ENCODE results near the gene ACP2.
A peak's percentile ranks its signal among the peaks of the same experiment; 100 is the strongest.

Gene ACP2, protein sequence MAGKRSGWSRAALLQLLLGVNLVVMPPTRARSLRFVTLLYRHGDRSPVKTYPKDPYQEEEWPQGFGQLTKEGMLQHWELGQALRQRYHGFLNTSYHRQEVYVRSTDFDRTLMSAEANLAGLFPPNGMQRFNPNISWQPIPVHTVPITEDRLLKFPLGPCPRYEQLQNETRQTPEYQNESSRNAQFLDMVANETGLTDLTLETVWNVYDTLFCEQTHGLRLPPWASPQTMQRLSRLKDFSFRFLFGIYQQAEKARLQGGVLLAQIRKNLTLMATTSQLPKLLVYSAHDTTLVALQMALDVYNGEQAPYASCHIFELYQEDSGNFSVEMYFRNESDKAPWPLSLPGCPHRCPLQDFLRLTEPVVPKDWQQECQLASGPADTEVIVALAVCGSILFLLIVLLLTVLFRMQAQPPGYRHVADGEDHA

DNA sequence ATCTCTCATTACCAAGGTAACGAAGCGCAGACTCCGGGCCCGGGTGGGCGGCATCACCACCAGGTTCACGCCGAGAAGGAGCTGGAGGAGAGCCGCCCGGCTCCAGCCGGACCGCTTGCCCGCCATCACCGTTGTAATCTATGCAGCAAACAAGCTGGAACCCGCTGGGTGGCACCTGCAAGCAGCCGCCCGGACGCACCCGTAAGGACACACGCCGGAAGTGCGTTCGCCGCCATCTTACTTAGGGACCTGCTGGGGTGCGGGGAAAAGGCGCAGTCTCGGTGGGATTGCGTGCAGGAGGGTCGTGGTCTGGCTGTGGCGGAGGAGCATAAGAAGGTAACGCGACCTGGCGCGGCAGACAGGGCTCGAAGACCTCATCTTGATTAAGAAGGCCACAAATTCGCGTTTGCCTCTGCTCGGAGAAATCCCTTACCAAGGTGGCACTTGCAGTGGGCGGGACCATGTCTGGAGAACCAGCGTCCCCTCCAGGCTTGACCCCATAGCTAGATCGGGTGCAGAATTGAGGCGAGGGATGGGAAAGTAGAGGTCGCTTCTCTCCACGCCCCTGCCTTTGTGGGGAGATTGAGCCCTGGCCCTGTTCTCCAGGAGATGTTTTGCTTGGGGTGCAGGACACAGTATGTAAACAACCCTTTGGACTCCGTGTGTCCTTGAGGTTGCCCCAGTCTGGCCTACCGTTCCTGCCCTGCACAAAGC lies at the start of gene ACP2:
Gene ACP2 (minus strand): TSS at position 151 of the 714 bp plus-strand sequence. CDS start 25 bp downstream, at position 126.
- peak; percentile 95 for DNase-seq (ENCODE audit: low read depth, low spot score)

DNA sequence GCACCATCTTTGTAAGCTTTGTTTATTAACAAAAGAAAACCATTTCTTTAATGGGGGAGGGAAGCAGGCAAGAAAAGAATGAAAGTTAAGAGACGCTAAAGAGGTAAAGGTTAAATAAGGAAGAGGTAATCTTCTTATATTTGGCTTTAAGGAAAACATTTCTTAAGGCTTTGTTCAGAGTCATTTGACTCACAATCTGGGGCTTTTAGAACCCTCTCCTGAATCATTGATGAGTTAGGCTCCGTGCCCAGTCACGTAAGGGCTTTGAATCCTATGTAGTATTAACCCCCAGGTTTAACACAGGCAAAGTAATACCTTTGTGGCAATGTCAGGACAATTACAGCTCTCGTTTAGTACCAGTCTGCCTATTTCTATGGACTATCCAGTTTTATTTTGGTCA lies 47.4 kb upstream of the ACP2 start:
- peak; percentile 64 for DNase-seq (ENCODE audit: low read depth, low spot score)

DNA sequence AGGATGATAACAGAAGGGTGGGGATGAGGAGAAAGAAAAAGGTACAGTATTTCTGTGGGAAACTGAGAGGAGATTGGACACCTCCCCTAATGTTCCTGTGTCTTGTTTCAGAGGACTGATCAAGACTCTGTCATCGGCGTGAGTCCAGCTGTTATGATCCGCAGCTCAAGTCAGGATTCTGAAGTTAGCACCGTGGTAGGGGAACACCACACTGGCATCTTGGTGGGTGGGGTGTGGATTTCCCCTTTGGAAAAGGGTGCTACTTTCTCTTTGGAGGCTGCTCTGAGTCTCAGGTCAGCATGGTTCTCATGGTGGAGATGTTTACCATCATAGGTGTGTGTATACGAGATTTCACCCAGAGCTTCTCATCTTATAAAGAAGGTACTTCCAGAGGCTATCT lies 46.8 kb upstream of the ACP2 start:
- no peak for DNase-seq (ENCODE audit: low read depth, low spot score)

DNA sequence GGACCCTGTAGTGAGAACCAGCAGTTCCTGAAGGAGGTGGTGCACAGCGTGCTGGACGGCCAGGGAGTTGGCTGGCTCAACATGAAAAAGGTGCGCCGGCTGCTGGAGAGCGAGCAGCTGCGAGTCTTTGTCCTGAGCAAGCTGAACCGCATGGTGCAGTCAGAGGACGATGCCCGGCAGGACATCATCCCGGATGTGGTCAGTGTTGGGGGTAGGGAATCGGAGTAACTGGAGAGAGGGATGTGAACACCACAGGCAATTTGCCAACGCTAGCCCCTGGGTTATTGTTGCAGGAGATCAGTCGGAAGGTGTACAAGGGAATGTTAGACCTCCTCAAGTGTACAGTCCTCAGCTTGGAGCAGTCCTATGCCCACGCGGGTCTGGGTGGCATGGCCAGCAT lies 41.2 kb upstream of the ACP2 start:
- no peak for DNase-seq (ENCODE audit: low read depth, low spot score)

DNA sequence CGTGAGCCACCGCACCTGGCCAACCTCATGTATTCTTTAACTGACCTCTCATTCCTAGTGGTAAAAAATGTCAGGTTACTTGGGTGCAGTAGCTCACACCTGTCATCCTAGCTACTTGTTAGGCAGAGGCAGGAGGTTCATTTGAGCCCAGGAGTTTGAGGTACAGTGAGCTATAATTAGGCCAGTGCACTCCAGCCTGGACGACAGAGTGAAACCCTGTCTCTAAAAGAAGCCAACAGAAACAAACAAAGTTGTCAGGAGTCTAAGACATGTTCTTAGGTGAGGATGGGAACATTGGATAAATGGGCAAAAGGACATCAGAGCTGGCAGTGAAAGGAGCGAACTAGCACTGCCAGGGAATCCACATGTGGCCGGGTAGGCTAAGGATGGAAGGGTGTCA lies 39.5 kb upstream of the ACP2 start:
- no peak for DNase-seq (ENCODE audit: low read depth, low spot score)

DNA sequence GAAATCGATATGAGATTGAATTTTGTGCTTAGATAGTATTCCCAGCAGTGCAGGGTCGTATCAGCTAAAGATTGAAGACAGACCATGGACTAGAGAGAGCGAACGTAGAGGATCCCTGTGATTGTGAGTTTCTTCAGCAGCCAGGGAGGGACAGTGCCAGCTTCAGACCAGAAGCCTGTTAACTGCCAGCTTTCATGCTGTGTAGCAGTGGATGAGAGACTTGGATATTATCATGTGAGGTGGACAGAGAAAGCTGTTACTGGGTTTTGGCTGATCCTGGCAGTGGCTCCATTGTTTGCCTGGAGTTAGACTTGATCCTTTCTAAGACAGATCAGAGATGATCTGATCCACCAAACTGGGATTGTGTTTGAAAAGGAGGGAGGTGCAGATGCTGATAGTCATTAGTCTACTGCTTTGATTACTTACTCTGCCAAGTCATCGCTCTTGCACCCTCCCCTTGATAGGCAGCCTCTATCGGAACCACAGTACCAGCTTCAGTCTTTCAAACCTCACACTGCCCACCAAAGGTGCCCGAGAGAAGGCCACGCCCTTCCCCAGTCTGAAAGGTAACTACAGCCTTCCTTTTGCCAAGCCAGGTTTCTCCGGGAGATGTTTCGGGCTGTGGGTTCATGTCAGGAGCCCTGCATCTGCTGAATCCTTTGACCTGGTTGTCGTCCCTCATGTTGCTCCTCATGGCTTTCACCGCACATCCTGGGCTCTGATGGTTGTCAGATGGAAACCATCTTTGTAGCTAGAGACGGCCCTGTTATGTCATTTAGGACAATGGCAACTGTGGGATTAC lies 37.6 kb upstream of the ACP2 start:
- DNase-seq (ENCODE audit: low read depth, low spot score), result no peak

DNA sequence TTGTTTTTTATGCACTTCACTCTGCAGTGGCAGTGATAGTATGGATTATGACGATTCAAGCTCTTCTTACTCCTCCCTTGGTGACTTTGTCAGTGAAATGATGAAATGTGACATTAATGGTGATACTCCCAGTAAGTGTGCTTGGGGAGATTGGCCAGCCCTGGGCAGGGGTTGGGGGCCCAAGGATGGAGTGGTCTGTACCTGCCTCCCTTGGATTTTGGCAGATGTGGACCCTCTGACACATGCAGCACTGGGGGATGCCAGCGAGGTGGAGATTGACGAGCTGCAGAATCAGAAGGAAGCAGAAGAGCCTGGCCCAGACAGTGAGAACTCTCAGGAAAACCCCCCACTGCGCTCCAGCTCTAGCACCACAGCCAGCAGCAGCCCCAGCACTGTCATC lies 35.5 kb upstream of the ACP2 start:
- DNase-seq (ENCODE audit: low read depth, low spot score), result no peak

DNA sequence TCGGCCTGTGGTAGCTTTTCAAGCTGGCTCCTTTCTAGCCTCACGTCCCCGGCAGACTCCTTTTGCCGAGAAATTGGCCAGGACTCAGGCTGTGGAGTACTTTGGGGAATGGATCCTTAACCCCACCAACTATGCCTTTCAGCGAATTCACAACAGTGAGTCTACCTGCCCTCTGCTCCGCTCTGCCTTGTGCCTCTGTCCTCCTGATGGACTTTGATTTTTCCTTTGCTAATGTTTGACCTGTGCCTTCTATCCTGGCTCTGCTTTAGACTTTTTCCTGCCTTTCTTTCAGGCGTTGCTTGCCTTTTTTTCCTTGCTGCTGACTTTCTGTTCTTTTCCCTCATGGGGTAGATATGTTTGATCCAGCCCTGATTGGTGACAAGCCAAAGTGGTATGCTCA lies 33.8 kb upstream of the ACP2 start:
- no peak for DNase-seq (ENCODE audit: low read depth, low spot score)

DNA sequence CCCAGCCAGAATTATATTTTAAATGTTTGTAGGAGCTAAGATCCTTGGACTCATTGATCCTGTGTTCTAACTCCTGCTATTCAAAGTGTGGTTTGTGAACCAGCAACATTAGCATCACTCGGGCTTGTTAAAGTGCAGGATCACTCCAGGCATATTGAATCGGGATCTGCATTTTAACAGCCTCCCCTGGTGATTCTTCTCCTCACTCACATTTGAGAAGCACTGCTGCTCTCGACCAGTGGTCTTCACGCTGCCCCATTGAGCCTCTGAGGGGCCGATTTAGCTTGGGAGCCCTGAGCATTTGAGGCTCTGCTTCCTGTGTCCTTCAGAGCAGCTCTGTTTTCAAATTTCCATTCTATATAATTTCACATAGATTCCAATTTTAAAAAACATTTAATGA lies 32.2 kb upstream of the ACP2 start:
- no peak for DNase-seq (ENCODE audit: low read depth, low spot score)

DNA sequence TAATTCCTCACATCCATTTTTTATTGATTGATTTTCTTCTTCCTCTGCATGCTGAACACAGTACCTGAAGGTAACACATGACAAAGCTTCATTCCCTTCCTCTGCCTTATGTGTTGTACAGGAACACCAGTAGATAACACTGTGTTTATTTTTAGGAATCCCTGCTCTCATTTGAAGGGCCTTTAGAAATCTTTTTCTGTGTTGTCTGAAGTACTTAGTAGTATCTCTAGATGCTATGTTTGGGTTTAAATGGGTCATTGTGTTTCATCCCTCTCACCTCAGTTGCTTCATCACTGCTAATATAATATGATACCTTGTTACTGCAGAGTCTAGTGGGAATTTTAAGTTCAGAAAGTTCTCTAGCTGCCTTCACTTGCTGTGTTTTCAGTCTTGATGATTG lies 31.5 kb upstream of the ACP2 start:
- no peak for DNase-seq (ENCODE audit: low read depth, low spot score)

DNA sequence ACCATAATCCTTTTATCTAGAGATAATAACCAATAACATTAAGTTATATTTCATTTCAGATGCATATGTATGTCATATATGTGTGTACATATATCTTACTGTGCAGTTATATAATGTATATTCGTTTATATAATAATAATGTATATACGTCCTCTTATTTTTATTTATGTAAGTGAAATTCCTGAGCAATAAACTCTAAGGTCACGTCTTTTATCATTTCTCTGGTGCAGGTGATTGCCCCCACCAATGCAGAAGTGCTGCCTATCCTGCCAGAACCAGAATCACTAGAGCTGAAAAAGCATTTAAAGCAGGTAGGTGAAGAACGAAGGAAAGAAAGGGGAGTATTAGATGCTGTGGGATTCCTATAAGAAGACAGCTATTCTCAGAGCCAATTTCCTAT lies 30.2 kb upstream of the ACP2 start:
- DNase-seq (ENCODE audit: low read depth, low spot score), result no peak

DNA sequence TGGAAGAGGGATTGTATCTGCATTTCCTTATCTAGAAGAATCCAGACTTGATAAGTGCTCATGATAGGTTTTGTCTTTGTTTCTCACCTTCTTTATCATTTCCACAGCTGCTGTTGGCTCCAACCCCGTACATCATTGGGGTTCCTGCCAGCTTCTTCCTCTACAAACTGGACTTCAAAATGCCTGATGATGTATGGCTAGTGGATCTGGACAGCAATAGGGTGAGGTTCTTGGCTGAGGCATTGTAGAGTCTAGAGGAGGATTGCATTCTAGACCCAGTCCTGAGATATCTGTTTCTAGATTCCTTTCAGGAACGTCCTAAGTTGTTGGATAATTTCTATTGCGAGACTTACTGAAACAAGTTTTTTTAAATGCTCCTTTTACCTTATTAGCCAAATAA lies 29.4 kb upstream of the ACP2 start:
- no peak for DNase-seq (ENCODE audit: low read depth, low spot score)

DNA sequence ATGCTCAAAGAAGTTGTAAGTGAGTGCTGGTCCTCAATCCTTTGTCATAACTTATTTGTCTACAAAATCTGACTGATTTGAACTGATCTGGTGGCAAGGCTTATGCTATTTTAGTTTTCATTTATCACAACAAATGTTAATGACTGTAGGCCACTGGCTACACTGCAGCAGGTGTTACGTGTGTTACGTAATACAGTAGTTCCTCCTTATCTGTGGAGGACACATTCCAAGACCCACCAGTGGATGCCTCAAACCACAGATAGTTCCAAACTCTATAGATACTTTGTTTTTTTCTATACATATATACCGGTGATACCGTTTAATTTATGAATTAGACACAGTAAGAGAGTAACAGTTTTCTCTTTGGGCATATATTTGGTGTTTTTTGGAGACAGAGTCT lies 28.3 kb upstream of the ACP2 start:
- no peak for DNase-seq (ENCODE audit: low read depth, low spot score)

DNA sequence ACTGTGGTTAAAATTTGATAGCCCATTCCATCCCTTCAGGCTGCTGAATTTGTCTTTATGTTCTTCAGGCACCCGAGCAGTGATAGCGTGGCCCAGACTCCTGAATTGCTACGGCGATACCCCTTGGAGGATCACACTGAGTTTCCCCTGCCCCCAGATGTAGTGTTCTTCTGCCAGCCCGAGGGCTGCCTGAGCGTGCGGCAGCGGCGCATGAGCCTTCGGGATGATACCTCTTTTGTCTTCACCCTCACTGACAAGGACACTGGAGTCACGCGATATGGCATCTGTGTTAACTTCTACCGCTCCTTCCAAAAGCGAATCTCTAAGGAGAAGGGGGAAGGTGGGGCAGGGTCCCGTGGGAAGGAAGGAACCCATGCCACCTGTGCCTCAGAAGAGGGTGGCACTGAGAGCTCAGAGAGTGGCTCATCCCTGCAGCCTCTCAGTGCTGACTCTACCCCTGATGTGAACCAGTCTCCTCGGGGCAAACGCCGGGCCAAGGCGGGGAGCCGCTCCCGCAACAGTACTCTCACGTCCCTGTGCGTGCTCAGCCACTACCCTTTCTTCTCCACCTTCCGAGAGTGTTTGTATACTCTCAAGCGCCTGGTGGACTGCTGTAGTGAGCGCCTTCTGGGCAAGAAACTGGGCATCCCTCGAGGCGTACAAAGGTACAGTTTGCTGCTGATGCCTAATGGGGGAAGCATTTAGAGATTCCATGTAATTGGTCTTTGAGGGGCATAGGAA lies 26.1 kb upstream of the ACP2 start:
- no peak for DNase-seq (ENCODE audit: low read depth, low spot score)

DNA sequence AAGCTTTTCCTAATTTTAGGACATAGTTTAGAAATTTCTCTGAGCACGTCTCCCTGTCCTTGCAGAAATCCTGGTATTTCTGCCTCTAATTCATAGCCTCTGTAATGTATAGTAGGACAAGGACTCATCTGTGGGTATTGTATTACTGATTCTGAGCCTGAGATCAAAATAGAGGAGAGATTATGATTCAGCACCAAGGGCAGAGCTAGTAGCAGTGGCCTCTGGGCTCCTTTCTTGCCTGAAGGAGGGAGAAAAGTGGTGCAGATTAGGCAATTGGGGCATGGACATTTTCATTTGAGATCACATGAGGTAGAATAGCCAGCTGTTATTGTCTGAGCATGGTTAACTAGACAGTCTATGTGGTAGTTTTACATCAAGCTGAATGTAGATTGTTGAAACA lies 24.1 kb upstream of the ACP2 start:
- DNase-seq (ENCODE audit: low read depth, low spot score), result peak; percentile 36

DNA sequence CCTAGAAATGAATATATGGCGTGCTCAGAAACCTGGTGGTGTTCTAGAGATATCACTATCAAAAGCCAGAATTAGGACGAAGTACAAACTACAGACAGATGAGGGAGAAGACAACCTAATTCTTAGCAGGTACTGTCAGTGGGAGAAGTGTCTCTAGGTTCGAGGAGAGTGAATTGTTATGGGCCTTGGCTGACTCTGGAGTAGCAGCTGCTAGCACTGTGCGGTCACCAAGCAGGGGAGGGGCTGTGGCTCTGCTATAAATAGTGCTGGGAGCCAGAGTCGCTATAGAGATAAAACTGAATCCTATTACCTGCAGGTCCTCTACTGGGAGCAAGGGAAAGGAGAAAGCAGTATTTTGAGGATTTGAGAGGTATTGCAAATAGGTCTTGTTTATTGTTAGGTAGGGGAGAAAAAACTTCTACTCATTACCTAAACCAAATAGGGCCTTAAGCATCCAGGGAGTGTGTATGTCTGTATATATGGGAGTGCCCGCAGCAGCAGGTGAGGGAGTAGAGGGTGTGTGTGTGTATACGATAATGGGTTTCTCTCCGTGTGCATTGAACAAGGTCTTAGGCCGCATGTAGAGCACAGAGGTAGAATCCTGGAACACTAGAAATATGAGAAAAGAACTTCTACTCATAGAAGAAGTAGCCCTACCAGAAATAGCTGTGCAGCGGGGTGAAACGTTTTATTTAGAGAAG lies 23.5 kb upstream of the ACP2 start:
- no peak for DNase-seq (ENCODE audit: low read depth, low spot score)

DNA sequence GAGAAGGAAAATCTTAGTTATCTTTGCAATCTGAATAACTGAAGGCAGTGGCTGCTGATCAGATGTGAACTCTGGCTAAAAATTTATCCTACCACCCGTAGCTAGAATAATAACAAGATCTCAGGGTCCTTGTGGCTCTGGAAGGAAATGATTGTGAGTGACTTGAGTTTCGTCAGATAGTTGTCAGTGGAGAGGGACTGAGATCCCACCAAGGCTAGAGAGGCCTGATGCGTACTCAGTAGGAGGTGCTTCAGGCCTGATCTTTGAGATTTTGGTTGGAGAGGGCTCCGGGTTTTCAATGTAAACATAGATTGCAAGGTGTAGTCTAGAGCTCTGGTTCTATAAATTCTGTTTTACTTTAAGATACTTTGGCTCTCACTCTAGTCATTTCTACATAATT lies 22.7 kb upstream of the ACP2 start:
- no peak for DNase-seq (ENCODE audit: low read depth, low spot score)

DNA sequence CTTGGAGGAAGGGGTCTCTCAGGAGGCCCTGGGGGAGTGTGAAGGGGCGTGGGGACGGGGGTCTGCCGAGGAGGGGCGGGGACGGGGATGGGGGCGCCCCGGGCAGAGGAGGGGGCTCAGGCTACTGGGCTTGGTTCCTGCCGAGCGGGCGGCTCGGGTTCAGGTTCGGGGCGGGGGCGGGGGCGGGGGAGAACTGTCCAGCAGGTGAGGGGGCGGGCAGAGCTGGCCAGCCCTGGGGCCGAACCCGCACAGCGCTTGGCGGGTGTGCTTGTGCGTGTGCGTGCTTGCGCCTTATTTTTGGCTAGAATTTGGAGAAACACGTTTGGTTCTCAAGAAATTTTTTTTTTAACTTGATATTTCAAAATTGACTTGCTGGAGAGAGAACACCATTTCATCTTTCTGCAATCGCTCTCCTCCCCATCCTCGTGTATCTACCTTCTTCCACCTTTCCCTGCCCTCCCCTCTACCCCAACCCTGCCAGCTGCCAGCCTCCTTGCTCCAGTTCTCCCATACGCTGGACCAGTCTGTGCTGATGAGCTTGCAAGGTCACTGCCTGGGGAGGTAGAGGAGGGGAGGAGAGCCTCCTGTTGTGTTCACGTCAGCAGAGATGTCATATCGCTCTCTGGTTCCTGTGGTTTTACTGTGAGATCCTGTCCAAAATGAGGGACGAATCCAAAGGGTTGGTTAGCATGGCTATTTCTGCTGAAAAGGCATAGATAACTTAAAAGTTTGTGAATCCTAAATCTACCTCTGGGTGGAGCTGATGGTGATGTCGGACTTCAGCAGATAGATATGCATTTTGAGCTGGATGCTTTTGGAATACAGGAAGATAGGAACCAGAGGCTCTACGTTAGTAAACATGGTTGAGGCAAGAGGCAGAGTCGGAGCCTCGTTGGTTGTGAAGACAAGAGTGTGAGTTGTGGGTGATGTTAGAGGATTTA lies 22.0 kb upstream of the ACP2 start:
- peak; percentile 28 for DNase-seq (ENCODE audit: low read depth, low spot score)

DNA sequence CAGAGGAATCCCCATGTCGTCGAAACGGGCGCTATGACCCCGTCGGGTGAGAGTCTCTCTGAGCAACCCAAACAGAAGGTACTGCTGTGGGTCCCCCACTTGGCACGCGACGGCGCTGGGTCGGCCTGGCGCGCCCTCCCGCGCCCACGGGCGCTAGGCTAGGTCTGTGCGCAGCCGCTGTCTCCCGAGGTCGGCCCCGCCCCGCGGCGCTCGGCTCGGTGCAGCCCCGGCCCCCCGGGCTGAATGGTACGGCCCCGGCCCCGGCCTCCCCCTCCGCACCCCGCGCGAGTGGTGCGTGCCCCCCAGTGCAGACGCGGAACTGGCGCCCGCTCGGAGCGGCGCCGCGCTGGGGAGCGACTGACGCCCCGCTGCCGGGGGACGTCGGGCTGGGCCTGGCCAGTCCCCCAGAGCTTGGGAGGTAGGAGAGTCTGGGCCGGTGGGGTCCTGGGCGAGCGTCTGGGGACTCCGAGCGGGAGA lies 21.3 kb upstream of the ACP2 start, which contains the start of gene MADD:
Gene MADD (plus strand): TSS at position 305 of the 477 bp plus-strand sequence.
- peak; percentile 88 for DNase-seq (ENCODE audit: low read depth, low spot score)

Measured in astrocyte of the hippocampus (primary cell).